ENCODE results near the gene MAP4K4. TPM values are rescaled to one million over a fixed set of nuclear protein-coding genes. Genes with fewer than 3 reads are reported as not detected.

Gene MAP4K4
- total and polyA plus RNA-seq, 2 of the 4 experiments (the other 2 are of a cell fraction) = 89.4 to 124 TPM

- H2BK120ac ChIP-seq (ENCODE audit: low read depth, low read length) = 0 out of 2 replicates have a peak overlapping the region, but pooled peaks have one; percentile 17
- H3K23ac ChIP-seq (ENCODE audit: low read depth, low read length) = 0 out of 2 replicates have a peak overlapping the region, but pooled peaks have one; percentile 0
- H3K4me3 ChIP-seq (ENCODE audit: insufficient read depth, low read depth, low read length) = no peak overlapping the region
- ATAC-seq (ENCODE audit: low read depth) (peak; percentile 52), DNase-seq (peak; percentile 91)
- H3K9me3 ChIP-seq (ENCODE audit: control insufficient read depth, insufficient read depth, low read length) = no peaks in the 10 kb centered on the region
- peaks cover 28% of the 10 kb centered on the region for H3K36me3 ChIP-seq (ENCODE audit: control insufficient read depth, insufficient read depth, low read length)
- TF ChIP-seq MAFK (IDR thresholded peaks at IDR 0.05; ENCODE audit: low read depth, low read length) = no peak
- no peak for TF ChIP-seq RFX5 (IDR thresholded peaks at IDR 0.05; ENCODE audit: low read depth, low read length)
- TF ChIP-seq MAZ (IDR thresholded peaks at IDR 0.05; ENCODE audit: borderline replicate concordance, low read depth, low read length) = no peak
- no peak for TF ChIP-seq CTCF (conservative IDR thresholded peaks at IDR 0.05; ENCODE audit: low read depth, low read length)
- no peak for TF ChIP-seq NFE2L2 (IDR thresholded peaks at IDR 0.05; ENCODE audit: low read depth, low read length)
- TF ChIP-seq BHLHE40 (IDR thresholded peaks at IDR 0.05; ENCODE audit: low read depth, low read length) = no peak
- TF ChIP-seq FOS (IDR thresholded peaks at IDR 0.05; ENCODE audit: low read depth, low read length) = 0 out of 2 replicates have a peak, but pooled peaks have one; percentile 23
- BruUV-seq (replicated peaks) = no TSS peak
- H3K79me1 ChIP-seq (ENCODE audit: low read depth in 1 of 2, low read length in 2 of 2) = peaks cover 35 to 61% of the 10 kb centered on the region in 2 experiments
- peak overlapping the region; percentile 91 for H2AK5ac ChIP-seq (ENCODE audit: low read depth, low read length)
- peak overlapping the region; percentile 43; the same call in 1 of the 2 replicates for H4K91ac ChIP-seq (ENCODE audit: insufficient read depth, low read depth, low read length)
- H3K4ac ChIP-seq (ENCODE audit: low read depth, low read length) = peak overlapping the region; percentile 54
- peak overlapping the region; percentile 55; the same call in 1 of the 2 replicates for H2BK20ac ChIP-seq (ENCODE audit: low read depth, low read length)
- intact Hi-C loops (cut with micrococcal nuclease) (loop anchor here (2.0 to 5.0 kb wide), 2 partner anchors 60 to 488 kb away; no protein-coding TSS in a partner anchor), dilution Hi-C loops (cut with HindIII; ENCODE audit: low sequenced_read_pairs, unreplicated experiment) (no loop called here), in situ Hi-C loops (cut with MboI; ENCODE audit: low sequenced_read_pairs) (loop anchor here (5.0 to 10.0 kb wide), 3 partner anchors 133 to 486 kb away; partner anchors contain the start of gene MAP4K4)
- H3K4me1 ChIP-seq (ENCODE audit: control insufficient read depth, insufficient read depth, low read length) = peaks cover 25% of the 10 kb centered on the region
- peaks cover 36% of the 10 kb centered on the region; the same call in 1 of the 2 replicates for H4K20me1 ChIP-seq (ENCODE audit: insufficient read depth, low read length)
- H3K9ac ChIP-seq (ENCODE audit: low read depth, low read length) = no peak overlapping the region
- H3K14ac ChIP-seq (replicated peaks; ENCODE audit: low read depth, low read length) = peak overlapping the region; percentile 67
- peak overlapping the region; percentile 38 for H3K27ac ChIP-seq (ENCODE audit: insufficient read depth, low read length)
- H3K27me3 ChIP-seq (ENCODE audit: control insufficient read depth, insufficient read depth, low read length) = no peaks in the 10 kb centered on the region
- peak overlapping the region; percentile 17 for H2AFZ ChIP-seq (replicated peaks; ENCODE audit: low read length, poor library complexity)
- H4K8ac ChIP-seq (ENCODE audit: low read depth in 2 of 2, low read length in 2 of 2) = peak overlapping the region in 1 of 2 experiments; percentile 48; a peak in 1 of 4 replicates
- peak overlapping the region; percentile 8; the same call in 1 of the 2 replicates for H3K18ac ChIP-seq (ENCODE audit: low read depth, low read length)
- CTCF ChIA-PET = interaction anchor here (0.5 to 2.1 kb wide), 12 partner anchors 8 to 489 kb away, joined by 3 to 11 read pairs (median 4); no protein-coding TSS in a partner anchor
- no peak overlapping the region for H3K4me2 ChIP-seq (ENCODE audit: low read depth, low read length)
- 82% methylated on average over 3 of the region's 5 CpGs; no CpG with 5 or more reads in 1 of the 2 experiments for WGBS, 2 experiments (ENCODE audit: extremely low coverage in 2 of 2, insufficient read length in 1 of 2)
- H3K9me1 ChIP-seq (ENCODE audit: insufficient read depth, low read length) = peaks cover 26% of the 10 kb centered on the region
- H2BK5ac ChIP-seq (ENCODE audit: low read depth, low read length, poor library complexity, severe bottlenecking) = peak overlapping the region; percentile 71
- POLR2A ChIA-PET (ENCODE audit: unreplicated experiment) = no interaction called here
- H2AK9ac ChIP-seq (replicated peaks; ENCODE audit: low read depth, low read length, poor library complexity) = peak overlapping the region; percentile 91
- peak overlapping the region; percentile 5; the same call in 2 of the 3 replicates for H2BK15ac ChIP-seq (ENCODE audit: low read depth, low read length)
- no peak overlapping the region; the same call in 1 of the 2 replicates for H3K56ac ChIP-seq (ENCODE audit: extremely low read depth, insufficient read depth, low read length)
- no peak overlapping the region for H4K5ac ChIP-seq (ENCODE audit: low read depth, low read length)
Observed at GRCh38 chr2:101830555-101830954, 133.0 kb downstream of the MAP4K4 start.
